HuH-7.5 (cell line): Measurements from ENCODE around the gene CFAP300.
A peak's percentile ranks its signal among the peaks of the same experiment; 100 is the strongest.

ENCODE experiments used
- DNase-seq: peaks from one replicate; pipeline ENCODE4 v3.0.0; 2011; ENCODE audit warnings: low spot score

CFAP300 gene

GRCh38 chr11:102047305-102047924 is at the start of gene CFAP300:
Gene CFAP300, plus strand, starts transcription at chr11:102047437. Its CDS starts 34 bp downstream, at chr11:102047471.
- peak; percentile 59 for DNase-seq

DNA sequence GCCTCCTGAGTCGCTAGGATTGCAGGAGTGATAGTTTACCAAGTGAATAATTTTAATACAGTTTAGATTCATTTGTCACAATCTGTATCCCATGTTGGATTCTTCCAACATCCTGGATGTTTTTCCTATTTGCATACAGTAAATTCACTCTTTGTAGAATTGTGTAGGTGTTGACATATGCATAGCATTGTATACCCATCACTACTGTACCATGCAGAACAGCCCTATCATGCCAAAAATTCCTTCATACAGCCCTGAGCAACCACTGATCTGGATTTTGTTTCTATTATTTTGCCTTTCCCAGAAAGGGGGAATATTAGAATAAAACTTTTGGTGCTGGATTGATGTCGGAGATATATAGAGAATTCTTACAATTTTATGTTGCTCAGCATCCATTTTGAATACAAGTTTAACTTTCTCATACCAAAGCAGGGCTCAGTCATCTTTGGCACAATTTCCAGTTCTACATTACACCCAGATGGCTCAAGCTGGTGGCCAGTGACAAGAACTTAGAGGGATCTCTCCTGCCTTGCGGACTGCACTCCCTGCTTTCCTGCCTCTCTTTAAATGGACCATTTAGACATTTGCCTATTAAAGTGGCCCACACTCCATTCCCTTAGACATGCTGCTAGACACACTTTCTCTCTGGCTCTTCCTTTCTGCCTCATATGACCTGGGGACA is 45.4 kb upstream of the CFAP300 start:
- no peak for DNase-seq

DNA sequence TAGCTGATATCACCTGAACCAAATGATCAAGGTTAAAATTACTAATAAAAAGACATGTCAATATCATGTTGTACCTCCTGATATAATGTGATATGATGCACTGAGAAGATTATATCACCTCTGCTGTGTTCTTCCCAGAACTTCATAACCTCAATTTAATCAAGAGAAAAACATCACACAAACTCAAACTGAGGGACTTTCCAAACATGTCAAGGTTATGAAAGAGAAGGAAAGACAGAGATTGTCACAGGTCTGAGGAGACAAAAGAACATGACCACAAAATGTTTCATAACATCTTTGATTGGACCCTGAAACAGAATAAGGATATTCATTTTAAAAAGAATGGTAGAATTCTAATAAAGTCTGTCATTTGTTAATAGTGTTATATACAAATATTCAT is 43.0 kb upstream of the CFAP300 start:
- no peak for DNase-seq

- no peak for DNase-seq
These were observed 41.9 kb upstream of the CFAP300 start for GRCh38 chr11:102005306-102005705.

GRCh38 chr11:102006835-102007566 is 40.2 kb upstream of the CFAP300 start:
- DNase-seq: no peak

DNA sequence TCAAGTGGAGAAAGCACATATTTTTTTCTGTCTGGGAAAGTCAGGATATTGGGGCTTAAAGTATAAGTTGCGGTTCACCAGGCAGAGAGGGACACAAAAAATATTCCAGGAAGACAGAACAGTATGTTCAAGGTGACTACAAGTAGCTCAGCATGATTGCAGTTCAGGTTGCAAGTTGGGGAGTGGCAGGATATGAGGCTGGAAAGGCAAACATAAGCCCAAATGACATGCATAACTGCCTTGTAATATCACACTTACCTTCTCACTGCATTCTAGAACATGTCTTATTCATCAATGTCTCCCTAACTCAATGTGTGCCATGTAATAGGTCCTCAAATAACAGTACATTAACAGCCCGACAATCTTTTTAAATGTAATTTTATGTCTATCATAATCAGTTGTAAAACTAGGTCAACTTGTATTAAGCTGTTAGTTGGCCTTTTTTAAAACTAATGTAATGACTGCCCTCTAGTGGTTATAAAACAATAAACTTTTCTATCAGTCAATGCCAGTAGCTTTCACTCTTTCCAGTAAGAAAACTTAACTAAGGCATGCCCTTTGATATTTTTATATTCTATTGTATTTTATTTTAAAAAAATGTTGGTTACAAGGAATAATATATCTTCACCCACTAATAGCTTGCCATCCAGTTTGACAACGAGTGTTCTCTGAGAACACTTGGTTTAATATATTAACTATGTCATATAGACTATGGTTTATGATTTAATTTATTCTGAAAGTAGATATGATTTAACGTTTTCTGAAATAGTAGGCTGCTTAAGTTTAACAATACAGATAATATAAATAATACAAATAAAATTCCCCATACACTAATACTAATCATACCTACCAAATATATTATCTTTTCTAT is 39.4 kb upstream of the CFAP300 start:
- no peak for DNase-seq

- peak; percentile 57 for DNase-seq
These were observed 36.3 kb upstream of the CFAP300 start for GRCh38 chr11:102010776-102011494.

- DNase-seq: no peak
These were observed 34.3 kb upstream of the CFAP300 start for GRCh38 chr11:102012946-102013345.

GRCh38 chr11:102014756-102015155 is 32.5 kb upstream of the CFAP300 start:
- DNase-seq: no peak

- no peak for DNase-seq
These were observed 30.2 kb upstream of the CFAP300 start for GRCh38 chr11:102017026-102017425.

- DNase-seq: no peak
These were observed 21.0 kb upstream of the CFAP300 start for GRCh38 chr11:102026217-102026616.

DNA sequence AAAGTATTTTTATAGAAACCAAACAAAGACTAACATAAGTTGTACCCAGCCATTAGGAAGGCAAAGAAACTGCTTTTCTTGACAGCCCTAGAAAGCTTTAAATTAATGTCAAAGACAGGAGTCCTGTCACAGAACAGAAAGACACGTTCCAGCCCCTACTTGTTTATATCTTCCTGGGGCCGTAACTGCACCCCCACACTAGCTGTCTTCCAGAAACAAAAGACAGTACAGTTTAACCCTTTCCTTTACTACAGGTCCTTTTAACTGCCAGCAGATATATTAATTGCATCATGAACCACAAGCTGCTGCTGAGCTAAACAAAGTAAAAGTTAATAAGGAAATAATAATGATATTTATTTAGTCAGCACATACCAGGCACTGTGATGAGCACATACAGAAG is 20.3 kb upstream of the CFAP300 start:
- no peak for DNase-seq

GRCh38 chr11:102036757-102037156 is 10.5 kb upstream of the CFAP300 start:
- no peak for DNase-seq

GRCh38 chr11:102046841-102047240 is 396 bp upstream of the CFAP300 start:
- no peak for DNase-seq

- no peak for DNase-seq
These were observed 3.8 kb downstream of the CFAP300 start for GRCh38 chr11:102050927-102051575.

DNA sequence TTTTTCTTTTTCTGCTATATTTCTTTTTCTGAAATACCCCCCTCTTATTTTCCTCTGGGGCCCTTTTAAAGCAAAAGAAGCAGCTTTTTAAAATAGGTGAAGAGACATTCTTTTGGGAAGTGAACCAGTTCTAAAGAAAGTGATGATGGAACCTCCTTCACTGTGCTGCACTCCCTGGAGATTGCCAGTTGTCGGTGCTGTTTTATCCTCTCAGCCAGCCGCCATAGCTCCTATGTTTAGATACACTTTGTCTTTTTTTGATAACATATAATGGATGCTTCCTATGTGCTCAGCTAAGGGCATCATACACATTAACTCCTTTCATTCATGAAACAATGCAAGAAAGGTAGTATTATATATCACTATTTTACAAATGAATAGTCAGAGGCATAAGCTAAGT is 14.0 kb downstream of the CFAP300 start:
- no peak for DNase-seq

DNA sequence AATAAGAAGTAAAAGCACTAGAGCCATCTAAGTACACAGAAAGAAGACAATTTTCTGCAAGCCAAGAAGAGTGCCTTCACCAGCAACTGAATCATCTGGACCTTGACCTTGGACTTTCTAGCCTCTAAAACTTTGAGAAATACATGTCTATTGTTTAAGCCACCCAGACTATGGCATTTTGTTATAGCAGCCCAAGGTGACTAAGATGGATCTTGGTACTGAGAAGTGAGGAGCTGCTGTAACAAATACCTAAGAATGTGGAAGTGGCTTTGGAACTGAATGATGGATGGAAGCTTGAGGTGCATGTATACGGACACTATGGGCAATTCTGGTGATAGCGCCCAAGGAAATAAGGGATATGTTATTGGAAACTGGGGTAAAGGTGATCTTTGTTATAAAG is 14.9 kb downstream of the CFAP300 start:
- DNase-seq: no peak

GRCh38 chr11:102064316-102064715 is 17.1 kb downstream of the CFAP300 start:
- DNase-seq: no peak

- DNase-seq: no peak
These were observed 23.5 kb downstream of the CFAP300 start for GRCh38 chr11:102070766-102071165.

DNA sequence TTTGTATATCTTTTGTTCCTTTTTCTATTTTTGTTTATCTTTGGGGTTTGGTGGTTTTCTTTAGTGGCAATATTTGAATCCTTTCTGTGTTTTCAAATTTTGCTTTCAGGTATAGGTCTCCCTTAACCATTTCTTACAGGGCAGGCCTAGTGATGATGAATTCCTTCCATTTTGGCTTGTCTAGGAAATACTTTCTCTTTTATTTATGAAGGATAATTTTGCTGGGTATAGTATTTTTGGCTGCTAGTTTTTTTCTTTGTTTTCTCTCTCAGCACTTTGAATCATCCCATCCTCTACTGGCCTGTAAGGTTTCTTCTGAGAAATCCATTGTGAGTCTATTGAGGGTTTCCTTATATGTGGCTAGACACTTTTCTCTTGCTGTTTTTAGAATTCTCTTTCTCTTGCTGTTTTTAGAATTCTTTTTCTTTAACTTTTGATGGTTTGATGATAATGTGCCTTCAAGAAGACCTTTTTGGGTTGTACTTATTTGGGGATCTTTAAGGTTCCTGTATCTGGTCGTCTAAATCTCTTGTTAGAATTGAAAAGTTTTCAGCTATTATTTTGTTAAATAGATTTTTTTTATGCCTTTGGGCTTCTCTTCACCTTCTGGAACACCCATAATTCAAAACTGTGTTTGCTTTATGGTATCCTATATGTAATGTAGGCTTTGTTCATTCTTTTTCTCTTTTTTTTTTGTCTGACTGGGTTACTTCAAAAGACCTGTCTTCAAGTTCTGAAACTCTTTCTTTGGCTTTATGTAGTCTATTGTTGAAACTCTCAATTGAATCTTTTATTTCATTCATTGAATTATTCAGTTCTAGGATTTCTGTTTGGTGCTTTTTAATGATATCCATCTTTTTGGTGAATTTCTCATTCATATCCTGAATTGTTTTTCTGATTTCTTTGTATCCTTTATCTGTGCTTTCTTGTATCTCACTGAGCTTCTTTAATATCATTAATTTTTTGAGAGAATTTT is 24.5 kb downstream of the CFAP300 start:
- no peak for DNase-seq
